H9 (cell line): Measurements from ENCODE around the gene GAK. TPM values are rescaled to one million over a fixed set of nuclear protein-coding genes. Genes with fewer than 3 reads are reported as not detected.

ENCODE experiments used
- DNase-seq: peaks from one replicate; pipeline ENCODE4 v3.0.0-alpha.2; 2017
- H2AFZ ChIP-seq: one replicate; pipeline ENCODE4 v1.6.1; 2013; ENCODE audit warnings: mild to moderate bottlenecking, low read length, control low read depth, moderate library complexity
- H2AK5ac ChIP-seq: 2 replicates; pipeline ENCODE4 v1.6.1; 2013; ENCODE audit warnings: low read length, control low read depth, mixed read lengths; ENCODE audit not compliant: insufficient read length
- H2BK120ac ChIP-seq: one replicate; pipeline ENCODE4 v1.6.1; 2013; ENCODE audit warnings: low read depth, mild to moderate bottlenecking, low read length, control low read depth, inconsistent platforms; ENCODE audit not compliant: poor library complexity, severe bottlenecking
- H2BK12ac ChIP-seq: 2 replicates; pipeline ENCODE4 v1.6.1; 2013; ENCODE audit warnings: low read length, control low read depth, mixed read lengths, low read depth; ENCODE audit not compliant: insufficient read length
- H2BK15ac ChIP-seq: 2 replicates; pipeline ENCODE4 v1.6.1; 2013; ENCODE audit warnings: low read depth, low read length, control low read depth
- H2BK20ac ChIP-seq: one replicate; pipeline ENCODE4 v1.6.1; 2013; ENCODE audit warnings: low read depth, mild to moderate bottlenecking, low read length, control low read depth, inconsistent platforms; ENCODE audit not compliant: poor library complexity, severe bottlenecking
- H2BK5ac ChIP-seq: 2 replicates; pipeline ENCODE4 v1.6.1; 2013; ENCODE audit warnings: low read length, control low read depth, mixed read lengths; ENCODE audit not compliant: insufficient read length
- H3K14ac ChIP-seq: 2 replicates; pipeline ENCODE4 v1.6.1; 2013; ENCODE audit warnings: low read length, control low read depth; ENCODE audit not compliant: insufficient read depth
- H3K18ac ChIP-seq: 2 replicates; pipeline ENCODE4 v1.6.1; 2013; ENCODE audit warnings: low read depth, mild to moderate bottlenecking, mixed read lengths, low read length, control low read depth; ENCODE audit not compliant: insufficient read length
- H3K23ac ChIP-seq: 2 replicates; pipeline ENCODE4 v1.6.1; 2013; ENCODE audit warnings: low read length, control low read depth, mixed read lengths, low read depth; ENCODE audit not compliant: insufficient read length
- H3K23me2 ChIP-seq: 2 replicates; pipeline ENCODE4 v1.6.1; 2013; ENCODE audit warnings: low read depth, mild to moderate bottlenecking, mixed read lengths, low read length, control low read depth; ENCODE audit not compliant: insufficient read length, poor library complexity, severe bottlenecking
- H3K27ac ChIP-seq: 2 replicates; pipeline ENCODE4 v1.5.1; 2013; ENCODE audit warnings: low read length, control low read depth, mixed read lengths, low read depth; ENCODE audit not compliant: insufficient read length
- H3K27me3 ChIP-seq: 2 replicates; pipeline ENCODE4 v1.6.1; 2013; ENCODE audit warnings: low read length, control low read depth, inconsistent platforms; ENCODE audit not compliant: insufficient read depth
- H3K4ac ChIP-seq: 2 replicates; pipeline ENCODE4 v1.6.1; 2013; ENCODE audit warnings: low read depth, mild to moderate bottlenecking, control low read depth, inconsistent platforms, low read length, moderate library complexity
- H3K4me1 ChIP-seq: 2 replicates; pipeline ENCODE4 v1.6.1; 2013; ENCODE audit warnings: low read length, control low read depth, inconsistent platforms; ENCODE audit not compliant: insufficient read depth
- H3K4me2 ChIP-seq: 2 replicates; pipeline ENCODE4 v1.6.1; 2013; ENCODE audit warnings: low read length, control low read depth, mixed read lengths; ENCODE audit not compliant: insufficient read length, insufficient read depth
- H3K56ac ChIP-seq: 2 replicates; pipeline ENCODE4 v1.6.1; 2013; ENCODE audit warnings: low read depth, mild to moderate bottlenecking, mixed read lengths, low read length, control low read depth; ENCODE audit not compliant: insufficient read length
- H3K79me1 ChIP-seq: 2 replicates; pipeline ENCODE4 v1.6.1; 2013; ENCODE audit warnings: low read depth, mild to moderate bottlenecking, moderate library complexity, low read length, control low read depth, inconsistent platforms; ENCODE audit not compliant: insufficient read depth, poor library complexity, severe bottlenecking
- H3K79me2 ChIP-seq: 2 replicates; pipeline ENCODE4 v1.6.1; 2013; ENCODE audit warnings: low read length, control low read depth, inconsistent platforms; ENCODE audit not compliant: insufficient read depth
- H3K9ac ChIP-seq: 2 replicates; pipeline ENCODE4 v1.6.1; 2013; ENCODE audit warnings: low read length, control low read depth, mixed read lengths; ENCODE audit not compliant: insufficient read length; ENCODE audit errors: extremely low read depth
- H3K9me3 ChIP-seq: one replicate; pipeline ENCODE4 v1.6.1; 2013; ENCODE audit warnings: low read depth, low read length, inconsistent platforms; ENCODE audit not compliant: control insufficient read depth
- H3T11ph ChIP-seq: one replicate; pipeline ENCODE4 v1.6.1; 2013; ENCODE audit warnings: mild to moderate bottlenecking, low read length, control low read depth, inconsistent platforms
- H4K20me1 ChIP-seq: one replicate; pipeline ENCODE4 v1.6.1; 2013; ENCODE audit not compliant: control insufficient read depth, insufficient read length, insufficient read depth
- H4K5ac ChIP-seq: 2 replicates; pipeline ENCODE4 v1.6.1; 2013; ENCODE audit warnings: low read depth, mild to moderate bottlenecking, mixed read lengths, low read length, control low read depth; ENCODE audit not compliant: insufficient read length
- H4K8ac ChIP-seq: replicated peaks from 2 replicates; pipeline ENCODE4 v1.6.1; 2013; ENCODE audit warnings: low read length, control low read depth, mixed read lengths, low read depth; ENCODE audit not compliant: insufficient read length
- H4K91ac ChIP-seq: 2 replicates; pipeline ENCODE4 v1.6.1; 2013; ENCODE audit warnings: low read depth, mild to moderate bottlenecking, moderate library complexity, mixed read lengths, low read length, control low read depth; ENCODE audit not compliant: insufficient read length
- H3K27ac Mint-ChIP-seq, 3 experiments: 2 replicates in 2 of 3; 3 replicates in 1 of 3; pipeline ENCODE4 v1.8.0; 2020 to 2021; ENCODE audit warnings: mixed read lengths in 3 of 3, mild to moderate bottlenecking in 1 of 3, moderate library complexity in 1 of 3
- H3K27me3 Mint-ChIP-seq: 2 replicates; pipeline ENCODE4 v1.8.0; 2021; ENCODE audit warnings: low read depth, mild to moderate bottlenecking, moderate library complexity, mixed read lengths
- H3K36me3 Mint-ChIP-seq, 3 experiments: 2 replicates in 2 of 3; 3 replicates in 1 of 3; pipeline ENCODE4 v1.8.0; 2020 to 2021; ENCODE audit warnings: low read depth in 3 of 3, mixed read lengths in 3 of 3; ENCODE audit not compliant: insufficient read depth in 1 of 3
- H3K4me1 Mint-ChIP-seq, 2 experiments: 2 replicates each; pipeline ENCODE4 v1.8.0; 2020; ENCODE audit warnings: mixed read lengths in 2 of 2
- H3K4me3 Mint-ChIP-seq, 2 experiments: 2 replicates in 1 of 2; 3 replicates in 1 of 2; pipeline ENCODE4 v1.8.0; 2020 to 2021; ENCODE audit warnings: mild to moderate bottlenecking in 2 of 2, mixed read lengths in 2 of 2, moderate library complexity in 1 of 2
- H3K9me3 Mint-ChIP-seq, 2 experiments: 2 replicates in 1 of 2; 3 replicates in 1 of 2; pipeline ENCODE4 v1.8.0; 2020; ENCODE audit warnings: mild to moderate bottlenecking in 2 of 2, mixed read lengths in 2 of 2, moderate library complexity in 1 of 2
- WGBS: extraction: QIAGEN DNeasy Blood & Tissue Kit; methylation state at CpG from one replicate; pipeline ENCODE4 v1.1.7; 2013; ENCODE audit warnings: missing lambda C conversion rate, low lambda C conversion rate, mixed read lengths; ENCODE audit not compliant: insufficient read length; ENCODE audit errors: extremely low coverage; 5-methylcytosine and 5-hydroxymethylcytosine counted together
- total RNA-seq: library from RNA; stranded (reverse); gene quantifications from 2 replicates; pipeline ENCODE4 v1.2.1, GENCODE V29; 2021
- TF ChIP-seq, protein P1 (sequence below): fragments of 200-600 bp; sonication (generic); conservative IDR thresholded peaks from 3 replicates; pipeline ENCODE4 v1.8.0; 2021; ENCODE audit warnings: antibody characterized with exemption, mild to moderate bottlenecking

The GAK gene
- total RNA-seq, 1 experiment from 2014 or later = 80.7 TPM

DNA sequence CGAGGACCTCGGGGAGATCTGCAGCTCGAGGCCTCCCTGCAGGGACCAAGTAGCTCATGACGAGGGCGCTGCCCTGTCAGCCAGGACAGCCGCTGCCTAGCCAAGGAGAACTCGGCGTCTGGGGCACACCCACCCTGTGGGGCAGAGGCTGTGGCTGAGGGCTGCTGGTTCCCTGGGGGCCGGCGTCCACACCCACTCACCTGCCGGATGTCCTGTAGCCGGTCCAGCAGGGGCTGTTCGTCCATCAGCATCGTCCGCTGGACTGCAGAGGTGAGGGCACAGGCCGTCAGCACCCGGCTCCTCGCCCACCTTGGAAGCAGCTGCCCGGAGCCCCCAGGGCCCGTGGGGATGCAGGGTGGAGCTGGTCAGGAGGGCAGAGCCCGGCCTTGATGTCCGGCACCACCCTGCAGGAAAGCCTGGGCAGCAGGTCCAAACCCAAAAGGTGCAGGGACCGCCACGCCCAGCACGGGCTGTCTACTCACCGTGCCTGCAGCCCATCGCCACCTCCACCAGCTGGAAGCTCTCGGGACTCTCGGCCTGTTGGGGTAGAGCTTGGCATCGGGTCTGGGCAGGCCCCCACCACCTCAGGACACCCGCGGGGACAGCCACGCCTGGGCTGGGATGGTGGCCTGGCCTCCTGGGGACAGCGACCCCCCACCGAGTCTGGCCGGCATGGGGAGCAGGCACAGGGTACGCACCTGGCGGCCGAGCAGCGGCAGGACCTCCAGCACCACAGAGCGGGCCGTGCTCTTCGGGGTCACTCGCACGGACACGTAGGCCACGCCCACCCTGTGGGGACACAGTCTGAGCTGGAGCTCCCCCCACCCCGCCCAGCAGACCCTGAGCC, 34.4 kb upstream of the GAK start:
- no peak for DNase-seq
- no peak overlapping the region for H3K9ac ChIP-seq
- no peak overlapping the region for H3K4ac ChIP-seq
- no peak overlapping the region for H3K56ac ChIP-seq
- WGBS = no CpG with 5 or more reads among the region's 48 CpGs
- no peak overlapping the region for H4K8ac ChIP-seq
- H2AFZ ChIP-seq = no peak overlapping the region
- H3K14ac ChIP-seq = no peak overlapping the region
- Mint-ChIP-seq H3K4me1 (peaks cover 0 to 2% of the 10 kb centered on the region in 2 experiments; a peak in 1 of 4 replicates), H3K27ac (no peak overlapping the region), H3K4me3 (no peak overlapping the region), H3K36me3 (no peaks in the 10 kb centered on the region), H3K27me3 (peaks cover 5% of the 10 kb centered on the region), H3K9me3 (no peaks in the 10 kb centered on the region)
- no peak overlapping the region for H2BK20ac ChIP-seq
- no peaks in the 10 kb centered on the region for H3K23me2 ChIP-seq
- TF ChIP-seq, protein P1, sequence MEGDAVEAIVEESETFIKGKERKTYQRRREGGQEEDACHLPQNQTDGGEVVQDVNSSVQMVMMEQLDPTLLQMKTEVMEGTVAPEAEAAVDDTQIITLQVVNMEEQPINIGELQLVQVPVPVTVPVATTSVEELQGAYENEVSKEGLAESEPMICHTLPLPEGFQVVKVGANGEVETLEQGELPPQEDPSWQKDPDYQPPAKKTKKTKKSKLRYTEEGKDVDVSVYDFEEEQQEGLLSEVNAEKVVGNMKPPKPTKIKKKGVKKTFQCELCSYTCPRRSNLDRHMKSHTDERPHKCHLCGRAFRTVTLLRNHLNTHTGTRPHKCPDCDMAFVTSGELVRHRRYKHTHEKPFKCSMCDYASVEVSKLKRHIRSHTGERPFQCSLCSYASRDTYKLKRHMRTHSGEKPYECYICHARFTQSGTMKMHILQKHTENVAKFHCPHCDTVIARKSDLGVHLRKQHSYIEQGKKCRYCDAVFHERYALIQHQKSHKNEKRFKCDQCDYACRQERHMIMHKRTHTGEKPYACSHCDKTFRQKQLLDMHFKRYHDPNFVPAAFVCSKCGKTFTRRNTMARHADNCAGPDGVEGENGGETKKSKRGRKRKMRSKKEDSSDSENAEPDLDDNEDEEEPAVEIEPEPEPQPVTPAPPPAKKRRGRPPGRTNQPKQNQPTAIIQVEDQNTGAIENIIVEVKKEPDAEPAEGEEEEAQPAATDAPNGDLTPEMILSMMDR = no peak
- no peak overlapping the region for H2BK5ac ChIP-seq
- no peak overlapping the region for H2BK120ac ChIP-seq
- no peak overlapping the region for H3T11ph ChIP-seq
- H3K79me1 ChIP-seq = no peaks in the 10 kb centered on the region
- no peaks in the 10 kb centered on the region for H3K9me3 ChIP-seq
- H3K27me3 ChIP-seq = no peaks in the 10 kb centered on the region; the same call in 1 of the 2 replicates
- no peaks in the 10 kb centered on the region for H4K20me1 ChIP-seq
- H3K4me2 ChIP-seq = no peak overlapping the region
- H3K18ac ChIP-seq = no peak overlapping the region
- H4K5ac ChIP-seq = no peak overlapping the region
- H3K4me1 ChIP-seq = no peaks in the 10 kb centered on the region
- no peak overlapping the region for H4K91ac ChIP-seq
- H3K23ac ChIP-seq = no peak overlapping the region
- H3K79me2 ChIP-seq = no peaks in the 10 kb centered on the region
- no peak overlapping the region for H3K27ac ChIP-seq
- no peak overlapping the region for H2BK12ac ChIP-seq
- no peak overlapping the region for H2BK15ac ChIP-seq
- no peak overlapping the region for H2AK5ac ChIP-seq
